GM19193 (cell line): ENCODE data around the gene RDH13.

Source experiments
- POLR2A ChIP-seq: IDR thresholded peaks from 4 replicates; pipeline ENCODE4 v1.6.1; 2011; ENCODE audit not compliant: insufficient read depth, insufficient read length; ENCODE audit errors: extremely low read depth

RDH13 gene

DNA sequence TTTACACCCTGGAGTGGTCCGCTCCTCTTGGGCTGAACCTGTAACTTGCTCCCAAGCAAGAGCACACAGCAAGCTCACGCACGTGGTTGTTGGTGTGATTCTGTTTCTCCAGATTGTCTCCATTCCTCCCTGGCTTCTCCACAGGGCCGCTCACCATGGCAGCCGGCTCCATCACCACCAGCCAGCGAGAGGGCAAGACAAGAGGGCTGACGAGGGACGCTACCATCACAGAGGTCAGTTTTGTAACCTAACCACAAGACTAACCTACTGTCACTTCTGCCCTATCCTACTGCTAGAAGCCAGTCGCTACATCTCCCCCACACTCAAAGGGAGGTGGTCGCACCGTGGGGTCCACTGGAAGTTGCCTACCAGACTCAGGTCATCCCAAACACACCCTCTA lies 20.3 kb downstream of the RDH13 start:
- TF ChIP-seq POLR2A = no peak

DNA sequence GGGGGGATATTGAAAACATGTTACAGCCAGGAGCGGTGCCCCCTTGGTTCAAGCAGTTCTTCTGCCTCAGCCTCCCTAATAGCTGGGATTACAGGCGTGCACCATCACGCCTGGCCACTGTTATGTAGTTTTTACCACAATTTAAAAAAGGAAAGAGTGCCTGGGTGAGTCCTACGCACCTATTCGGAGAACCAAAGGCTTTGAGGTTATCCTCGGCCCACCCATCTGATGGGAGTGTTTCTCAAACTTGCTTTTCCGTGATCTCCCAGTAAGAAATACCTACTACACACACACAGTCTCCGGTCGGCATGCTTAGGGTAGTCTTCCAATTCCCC lies 20.6 kb downstream of the RDH13 start:
- TF ChIP-seq POLR2A = no peak

DNA sequence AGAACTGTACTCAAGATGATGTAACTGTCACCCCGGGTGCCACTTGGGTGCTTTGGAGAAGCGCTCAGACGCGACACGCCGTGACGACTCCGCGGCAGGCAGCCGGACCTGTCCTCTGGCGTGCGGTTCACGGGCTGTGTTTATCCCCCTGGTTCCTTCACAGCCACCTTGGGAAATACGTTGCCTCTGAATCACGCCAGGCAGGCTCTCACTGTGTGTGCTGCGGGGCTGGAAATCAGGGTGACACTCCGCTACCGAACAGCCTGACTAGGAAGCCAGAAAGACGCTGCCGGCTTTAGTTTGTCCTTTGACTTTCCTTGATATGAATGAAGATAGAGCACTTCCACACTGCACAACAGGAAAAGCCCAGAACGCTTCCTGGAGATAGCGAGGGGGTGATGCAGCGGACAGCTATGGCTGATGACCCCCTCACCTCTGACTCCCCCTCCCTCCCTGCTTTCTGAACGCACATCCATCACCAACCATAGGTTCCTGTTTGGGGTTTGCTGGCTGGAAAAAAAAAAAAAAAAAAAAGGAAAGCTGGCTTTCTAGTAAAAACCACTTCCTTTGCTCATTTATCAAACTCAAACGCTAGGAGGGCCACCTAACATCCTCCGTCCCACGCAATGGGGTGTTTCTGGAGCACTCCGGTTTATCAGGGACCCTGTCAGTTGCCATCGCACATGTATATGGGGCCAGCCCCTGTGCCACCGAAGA lies 21.2 kb downstream of the RDH13 start:
- TF ChIP-seq POLR2A = no peak

DNA sequence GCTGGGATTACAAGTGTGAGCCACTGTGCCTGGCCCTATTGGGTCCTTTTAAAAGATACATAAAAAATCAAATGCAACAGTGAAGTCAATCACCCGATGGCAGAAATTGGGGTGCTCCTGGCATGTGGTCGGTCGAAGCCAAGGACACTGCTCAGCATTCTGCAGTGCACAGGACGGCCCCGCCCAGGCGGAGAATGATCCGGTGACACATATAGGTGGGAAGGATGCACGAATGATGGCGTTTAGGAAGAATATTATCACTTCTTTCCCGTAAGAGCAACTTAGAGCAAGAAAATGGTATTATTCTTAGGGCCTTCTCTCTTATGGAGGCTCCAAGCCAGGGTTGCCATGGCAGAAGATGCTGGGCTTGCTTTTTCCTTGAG lies 21.7 kb downstream of the RDH13 start:
- TF ChIP-seq POLR2A = no peak

DNA sequence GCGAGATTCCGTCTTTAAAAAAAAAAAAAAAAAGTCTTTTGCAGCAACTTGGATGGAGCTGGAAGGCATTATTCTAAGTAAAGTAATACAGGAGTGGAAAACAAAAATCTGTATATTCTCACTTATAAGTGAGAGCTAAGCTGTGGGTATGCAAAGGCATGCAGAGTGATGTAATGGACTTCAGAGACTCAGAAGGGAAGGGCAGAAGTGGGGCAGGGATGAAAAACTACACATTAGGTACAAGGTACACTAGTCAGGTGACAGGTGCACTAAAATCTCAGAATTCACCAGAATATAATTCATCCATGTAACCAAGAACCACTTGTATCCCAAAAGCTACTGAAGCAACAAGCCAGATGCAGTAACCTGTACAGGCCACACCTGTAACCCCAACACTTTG lies 26.9 kb downstream of the RDH13 start:
- no peak for TF ChIP-seq POLR2A

DNA sequence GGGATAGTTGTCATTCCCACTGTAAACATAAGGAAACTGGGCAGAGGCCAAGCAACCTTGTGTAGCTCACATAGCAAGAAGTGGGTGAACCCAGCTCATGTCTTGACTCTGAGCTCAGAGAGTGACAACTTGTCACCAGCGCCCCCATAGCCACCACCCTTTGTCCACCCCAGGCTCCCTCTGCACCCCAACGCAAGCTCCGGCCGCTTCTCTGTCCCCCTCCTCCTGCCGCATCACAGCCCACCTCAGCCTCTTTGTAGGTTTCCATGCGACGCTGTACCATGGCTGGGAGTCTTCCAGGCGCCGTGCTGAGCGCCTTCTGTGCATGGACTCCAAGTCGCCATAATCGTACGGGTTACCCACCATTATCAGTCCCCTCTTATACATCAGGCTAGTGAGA lies 28.2 kb downstream of the RDH13 start:
- TF ChIP-seq POLR2A = no peak

DNA sequence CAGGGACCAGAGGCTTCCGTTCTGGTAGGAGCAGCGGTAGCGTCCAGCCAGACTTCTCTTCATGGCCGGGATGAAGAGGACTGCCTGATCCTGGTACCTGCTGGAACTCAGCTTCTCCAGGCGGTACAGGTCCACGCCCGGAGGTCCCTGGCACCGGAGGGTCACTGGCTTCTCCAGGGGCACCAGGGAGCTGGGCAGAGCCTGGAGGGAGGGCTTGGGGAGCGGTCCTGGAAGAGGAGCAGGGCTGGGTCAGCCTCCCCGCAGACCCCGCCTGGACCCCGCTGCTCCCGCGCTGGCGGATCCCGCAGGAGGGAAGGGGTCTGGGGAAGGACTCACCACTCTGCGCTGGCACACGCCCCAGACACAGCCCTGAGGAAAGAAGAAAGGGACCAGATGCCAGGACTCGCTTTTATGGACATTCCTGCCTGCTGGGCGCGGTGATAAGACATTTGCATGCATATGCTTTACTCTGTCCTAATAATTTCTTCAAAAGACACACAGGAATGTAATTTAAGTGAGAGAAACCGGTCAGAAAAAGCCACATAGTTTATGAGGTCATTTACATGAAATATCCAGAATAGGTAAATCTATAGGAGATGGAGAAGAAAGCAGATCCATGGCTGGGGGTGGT lies 30.7 kb downstream of the RDH13 start:
- TF ChIP-seq POLR2A = no peak

DNA sequence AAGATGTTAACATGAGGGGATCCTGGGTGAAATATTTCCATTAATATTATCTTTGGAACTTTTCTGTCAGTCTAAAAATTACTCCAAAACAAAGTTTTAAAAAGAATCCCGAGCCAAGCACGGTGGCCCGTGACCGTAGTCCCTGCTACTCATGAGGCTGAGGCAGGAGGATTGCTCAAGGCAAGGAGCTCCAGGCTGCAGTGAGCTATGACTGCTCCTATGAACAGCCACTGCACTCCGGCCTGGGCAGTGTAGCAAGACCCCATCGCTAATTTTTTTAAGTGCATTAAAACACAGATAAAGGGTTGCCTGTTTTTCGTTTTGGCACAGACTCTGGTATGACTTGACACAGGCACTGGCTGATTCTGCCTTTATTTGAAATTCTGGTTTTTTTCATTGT lies 31.8 kb downstream of the RDH13 start:
- TF ChIP-seq POLR2A = no peak

DNA sequence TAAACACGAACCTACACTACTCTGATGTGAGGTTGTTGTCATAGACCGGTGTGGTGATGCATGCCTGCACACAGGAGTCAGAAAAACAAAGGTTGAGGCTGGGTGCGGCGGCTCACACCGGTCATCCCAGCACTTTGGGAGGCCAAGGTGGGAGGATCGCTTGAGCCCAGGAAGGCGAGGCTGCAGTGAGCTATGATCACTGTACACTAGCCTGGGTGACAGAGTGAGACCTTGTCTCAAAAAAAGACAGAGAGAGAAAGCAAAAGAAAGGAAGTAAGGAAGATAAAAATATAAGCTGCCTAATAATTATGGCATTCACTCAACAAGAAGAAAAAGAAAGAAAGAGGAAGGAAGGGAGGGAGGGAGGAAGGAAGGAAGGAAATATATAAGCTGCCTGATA lies 34.2 kb downstream of the RDH13 start:
- no peak for TF ChIP-seq POLR2A

DNA sequence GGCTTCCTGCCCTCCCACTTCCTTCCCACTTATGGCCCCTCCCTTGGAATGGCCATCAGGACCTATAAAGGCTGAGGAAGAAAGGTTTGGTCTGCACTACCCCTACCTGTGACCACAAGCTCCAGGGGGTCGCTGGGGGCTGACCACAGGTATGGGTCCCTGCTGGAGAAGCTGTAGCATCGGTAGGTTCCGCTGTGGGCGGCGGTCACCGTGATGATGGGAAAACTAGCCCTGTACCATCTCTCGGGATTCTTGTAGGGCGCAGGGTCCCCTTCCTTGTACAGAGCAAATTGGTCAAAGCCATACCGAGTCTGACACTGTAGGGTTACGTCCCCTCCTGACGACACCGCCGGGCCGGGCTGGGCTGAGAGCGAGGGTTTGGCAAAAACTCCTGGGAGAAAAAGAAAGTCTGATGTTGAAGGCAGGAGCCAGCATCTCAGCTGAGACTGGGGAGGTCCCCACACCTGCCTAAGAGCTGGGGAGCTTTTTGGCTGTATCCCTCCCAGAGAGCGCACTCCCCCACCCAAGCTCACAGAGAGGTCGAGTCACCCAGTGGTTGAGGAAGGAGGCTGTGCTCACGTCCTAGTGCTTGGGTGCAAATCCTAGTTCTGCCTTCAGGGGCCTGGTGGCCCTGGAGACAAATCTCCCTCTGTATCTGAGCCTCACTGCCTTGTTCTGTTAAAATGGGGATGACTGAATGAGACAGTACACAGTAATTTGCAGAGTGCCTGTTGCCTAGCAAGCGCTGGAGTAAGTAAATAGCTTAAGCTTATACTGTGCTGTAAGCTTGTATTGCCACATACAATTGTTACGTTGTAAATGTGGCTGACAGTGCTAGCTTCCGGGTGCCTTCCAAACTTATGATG lies 35.2 kb downstream of the RDH13 start:
- TF ChIP-seq POLR2A = no peak

DNA sequence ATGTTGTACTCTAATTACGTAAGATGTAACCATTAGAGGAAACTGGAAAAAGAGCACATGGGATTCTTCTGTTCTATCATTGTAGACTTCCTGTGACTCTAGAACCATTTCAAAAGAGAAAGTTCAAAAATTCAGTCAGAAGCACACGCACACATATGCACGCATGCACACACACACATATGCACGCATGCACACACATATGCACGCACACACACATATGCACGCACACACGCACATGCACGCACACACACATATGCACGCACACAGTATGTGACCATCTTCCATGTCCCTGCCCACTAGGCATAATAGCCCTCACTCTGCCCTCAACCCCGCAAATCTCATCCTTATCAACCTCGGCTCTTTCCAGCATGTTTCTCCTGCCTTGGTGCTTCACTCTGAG lies 38.8 kb downstream of the RDH13 start:
- no peak for TF ChIP-seq POLR2A

DNA sequence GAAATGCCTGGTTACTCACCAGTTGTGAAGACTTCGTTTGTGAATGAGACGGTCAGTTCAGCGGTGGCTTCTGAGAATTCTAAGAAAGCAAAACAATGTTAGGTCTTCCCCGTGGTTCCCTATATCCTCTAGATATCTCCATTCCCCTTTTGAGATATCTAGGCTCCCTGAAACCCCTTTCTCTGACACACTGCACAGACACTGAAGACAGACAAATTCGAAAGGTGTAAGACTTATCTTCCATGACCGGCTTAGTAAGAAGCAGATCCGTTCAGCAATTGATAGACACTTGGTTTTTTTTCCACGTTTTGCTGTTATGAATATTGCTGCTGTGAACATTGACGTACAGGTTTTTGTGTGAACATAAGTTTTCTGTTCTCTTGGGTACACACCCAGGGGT lies 44.3 kb downstream of the RDH13 start:
- no peak for TF ChIP-seq POLR2A

DNA sequence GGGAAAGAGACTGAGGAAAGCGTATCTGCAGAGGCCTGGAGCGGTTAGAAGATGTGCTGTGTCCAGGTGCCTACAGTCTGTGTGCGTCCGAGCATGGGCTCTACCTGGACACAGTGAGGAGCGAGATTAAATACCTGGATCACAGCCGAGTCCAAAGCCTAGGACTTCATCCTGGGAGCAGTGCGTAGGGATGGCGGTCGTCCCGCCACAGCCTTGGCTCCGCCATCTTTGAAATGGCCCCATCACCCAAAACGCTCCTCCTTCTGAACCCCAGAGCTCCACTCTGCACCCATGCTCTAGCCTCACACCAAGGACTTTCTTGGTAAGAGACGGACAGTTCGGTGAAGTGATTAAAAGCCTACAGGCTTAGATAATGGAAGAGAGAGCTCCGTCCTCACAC lies 44.7 kb downstream of the RDH13 start:
- TF ChIP-seq POLR2A = no peak

DNA sequence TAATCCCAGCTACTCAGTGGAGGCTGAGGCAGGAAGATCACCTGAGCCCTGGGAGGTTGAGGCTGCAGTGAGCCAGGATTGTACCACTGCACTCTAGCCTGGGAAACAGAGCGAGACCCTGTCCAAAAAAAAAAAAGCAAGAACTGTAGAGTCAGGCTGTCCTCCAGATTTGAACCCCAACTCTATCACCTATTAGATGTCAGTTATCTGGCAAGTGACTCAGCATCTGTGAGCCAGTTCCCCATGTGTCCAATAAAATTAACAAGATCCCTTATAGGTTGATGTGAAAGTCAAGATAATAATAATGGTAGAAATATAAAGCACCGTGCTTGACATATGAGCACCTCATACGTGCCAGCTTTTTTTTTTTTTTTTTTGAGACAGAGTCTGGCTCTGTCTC lies 46.9 kb downstream of the RDH13 start:
- no peak for TF ChIP-seq POLR2A

DNA sequence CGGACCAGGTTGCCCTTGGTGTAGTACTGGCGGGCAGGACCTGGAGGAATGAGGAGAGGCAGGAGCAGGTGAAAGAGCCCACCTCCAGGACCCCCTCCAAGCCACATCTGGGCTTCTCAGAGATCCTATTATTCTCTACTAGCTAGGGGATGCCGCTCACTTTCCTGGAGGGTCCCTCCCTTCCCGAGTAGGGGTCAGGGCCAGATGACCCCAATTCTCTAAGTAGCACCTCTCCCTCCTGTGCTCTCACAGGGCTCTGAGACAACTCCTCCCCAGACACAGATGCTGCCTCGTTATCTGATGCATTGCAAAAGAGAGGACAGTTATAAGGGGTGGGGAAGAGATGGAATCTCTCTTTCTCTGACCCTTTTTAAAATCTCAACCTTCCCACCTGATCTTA lies 47.8 kb downstream of the RDH13 start:
- no peak for TF ChIP-seq POLR2A

DNA sequence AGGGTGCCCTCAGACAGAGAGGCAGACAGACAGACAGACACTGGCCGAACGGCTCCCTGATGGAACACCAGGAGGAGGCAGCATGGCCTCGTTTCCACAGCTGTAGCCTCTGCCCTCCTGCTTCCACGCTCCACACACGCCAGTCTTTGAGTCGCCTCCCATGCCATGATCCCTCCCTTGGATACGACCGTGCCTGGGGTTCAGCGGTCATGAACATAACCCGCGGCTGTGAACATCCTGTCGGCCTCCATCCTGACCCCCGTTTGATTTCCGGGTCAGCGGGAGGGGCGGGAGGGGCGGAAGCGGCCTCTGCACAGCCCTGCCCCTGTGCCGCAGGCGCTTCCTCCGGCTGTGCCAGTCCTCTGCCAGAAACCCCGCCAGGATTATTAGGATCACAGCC lies 48.2 kb downstream of the RDH13 start:
- TF ChIP-seq POLR2A = no peak

DNA sequence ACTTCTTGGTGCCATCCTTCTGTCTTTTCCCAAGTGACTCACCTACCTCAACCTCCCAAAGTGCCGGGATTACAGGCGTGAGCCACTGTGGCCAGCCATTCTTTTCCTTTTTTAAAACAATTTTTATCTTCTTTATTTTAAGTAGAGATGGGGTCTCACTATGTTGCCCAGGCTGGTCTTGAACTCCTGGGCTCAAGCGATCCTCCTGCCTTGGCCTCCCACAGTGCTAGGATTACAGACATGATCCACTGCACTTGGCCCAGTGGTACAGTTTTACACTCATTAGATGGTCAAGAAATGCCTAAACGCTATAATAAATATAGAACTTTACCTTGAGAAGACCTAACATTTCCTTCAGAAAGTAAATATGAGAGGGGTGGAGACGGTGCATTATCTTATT lies 49.4 kb downstream of the RDH13 start:
- no peak for TF ChIP-seq POLR2A

DNA sequence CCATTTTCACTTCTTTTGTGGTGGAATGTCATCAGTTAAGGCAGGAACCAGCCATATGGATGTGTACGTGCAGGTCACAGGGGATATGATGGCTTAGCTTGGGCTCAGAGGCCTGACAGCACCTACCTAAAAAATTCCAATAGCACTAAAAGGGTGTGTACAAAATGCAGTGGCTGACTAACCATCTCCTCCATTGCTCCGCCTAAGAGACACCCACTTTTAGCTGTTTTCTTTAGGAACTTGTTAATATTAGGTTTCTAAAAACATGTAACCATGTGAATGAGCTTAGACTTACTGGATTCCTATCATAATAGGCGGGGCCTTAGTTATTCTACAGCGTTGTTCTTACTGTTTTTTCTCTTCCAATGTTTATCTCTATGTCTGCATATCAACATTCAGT lies 50.6 kb downstream of the RDH13 start:
- no peak for TF ChIP-seq POLR2A
